LNCAP (cell line): ENCODE measurements around the gene SSTR5.

Source experiments
- TF ChIP-seq, protein P1 (sequence below): fragments of 450-650 bp; IDR thresholded peaks from 2 replicates; pipeline ENCODE4 v1.5.1; 2017; ENCODE audit warnings: mild to moderate bottlenecking

Gene SSTR5

DNA sequence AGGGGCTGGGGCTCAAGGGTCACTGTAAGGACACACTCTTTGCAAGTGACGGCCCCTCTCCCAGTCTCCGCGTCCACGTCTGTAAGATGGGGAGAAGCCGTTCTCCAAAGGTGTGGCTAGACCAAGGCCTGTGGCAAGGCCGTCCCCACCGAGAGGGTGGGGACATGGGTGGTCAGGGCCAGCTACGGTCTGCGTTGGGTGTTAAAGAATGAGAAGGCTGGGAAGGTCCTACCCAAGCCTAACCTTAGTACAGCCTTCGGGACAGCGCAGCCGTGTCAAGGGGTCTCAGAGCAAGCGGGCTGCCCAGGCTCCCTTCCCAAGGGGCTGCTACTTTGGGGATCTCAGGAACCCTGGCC is 21.6 kb downstream of the SSTR5 start:
- TF ChIP-seq, protein P1, sequence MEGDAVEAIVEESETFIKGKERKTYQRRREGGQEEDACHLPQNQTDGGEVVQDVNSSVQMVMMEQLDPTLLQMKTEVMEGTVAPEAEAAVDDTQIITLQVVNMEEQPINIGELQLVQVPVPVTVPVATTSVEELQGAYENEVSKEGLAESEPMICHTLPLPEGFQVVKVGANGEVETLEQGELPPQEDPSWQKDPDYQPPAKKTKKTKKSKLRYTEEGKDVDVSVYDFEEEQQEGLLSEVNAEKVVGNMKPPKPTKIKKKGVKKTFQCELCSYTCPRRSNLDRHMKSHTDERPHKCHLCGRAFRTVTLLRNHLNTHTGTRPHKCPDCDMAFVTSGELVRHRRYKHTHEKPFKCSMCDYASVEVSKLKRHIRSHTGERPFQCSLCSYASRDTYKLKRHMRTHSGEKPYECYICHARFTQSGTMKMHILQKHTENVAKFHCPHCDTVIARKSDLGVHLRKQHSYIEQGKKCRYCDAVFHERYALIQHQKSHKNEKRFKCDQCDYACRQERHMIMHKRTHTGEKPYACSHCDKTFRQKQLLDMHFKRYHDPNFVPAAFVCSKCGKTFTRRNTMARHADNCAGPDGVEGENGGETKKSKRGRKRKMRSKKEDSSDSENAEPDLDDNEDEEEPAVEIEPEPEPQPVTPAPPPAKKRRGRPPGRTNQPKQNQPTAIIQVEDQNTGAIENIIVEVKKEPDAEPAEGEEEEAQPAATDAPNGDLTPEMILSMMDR: no peak

DNA sequence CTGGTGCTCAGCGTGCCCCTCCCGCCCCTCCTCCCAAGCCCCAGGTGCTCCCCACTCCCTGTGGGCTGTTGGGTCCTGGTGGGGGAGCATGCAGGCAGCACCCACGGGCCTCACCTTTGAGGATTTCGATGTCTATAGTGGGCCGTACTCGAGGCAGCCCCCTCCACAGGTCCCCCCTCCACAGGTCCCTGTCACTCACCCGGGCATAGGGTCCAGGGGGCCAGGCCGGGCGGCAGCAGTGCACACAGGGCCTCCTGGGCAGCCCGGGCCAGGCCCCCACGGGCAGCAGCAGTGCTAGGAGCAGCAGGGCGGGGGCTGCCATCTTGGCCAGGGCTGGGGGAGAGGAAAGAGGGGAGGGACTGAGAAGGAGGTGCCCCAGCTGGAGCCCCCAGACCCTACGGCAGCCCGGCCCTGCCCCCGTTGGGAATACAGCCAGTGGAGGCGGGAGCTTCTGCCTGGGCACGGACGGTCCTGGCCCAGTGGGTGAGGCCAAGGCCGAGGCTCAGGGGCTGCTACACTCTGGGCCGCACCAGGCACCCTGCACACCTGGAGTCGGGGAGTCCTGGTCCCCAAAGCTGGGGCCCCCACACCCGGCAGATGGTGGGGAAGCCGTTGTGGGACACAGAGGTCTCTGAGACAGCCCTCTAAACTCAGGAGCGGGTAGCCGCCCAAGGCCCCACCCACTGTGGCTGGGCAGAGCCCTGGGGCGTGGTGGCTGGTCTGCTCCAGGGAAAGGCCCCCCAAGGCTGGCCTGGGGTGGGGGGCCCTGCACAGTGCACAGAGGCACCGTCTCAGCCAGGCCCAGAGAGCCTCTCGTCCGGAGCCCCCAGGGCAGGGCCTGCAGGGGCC is 22.3 kb downstream of the SSTR5 start:
- TF ChIP-seq, protein P1: no peak

DNA sequence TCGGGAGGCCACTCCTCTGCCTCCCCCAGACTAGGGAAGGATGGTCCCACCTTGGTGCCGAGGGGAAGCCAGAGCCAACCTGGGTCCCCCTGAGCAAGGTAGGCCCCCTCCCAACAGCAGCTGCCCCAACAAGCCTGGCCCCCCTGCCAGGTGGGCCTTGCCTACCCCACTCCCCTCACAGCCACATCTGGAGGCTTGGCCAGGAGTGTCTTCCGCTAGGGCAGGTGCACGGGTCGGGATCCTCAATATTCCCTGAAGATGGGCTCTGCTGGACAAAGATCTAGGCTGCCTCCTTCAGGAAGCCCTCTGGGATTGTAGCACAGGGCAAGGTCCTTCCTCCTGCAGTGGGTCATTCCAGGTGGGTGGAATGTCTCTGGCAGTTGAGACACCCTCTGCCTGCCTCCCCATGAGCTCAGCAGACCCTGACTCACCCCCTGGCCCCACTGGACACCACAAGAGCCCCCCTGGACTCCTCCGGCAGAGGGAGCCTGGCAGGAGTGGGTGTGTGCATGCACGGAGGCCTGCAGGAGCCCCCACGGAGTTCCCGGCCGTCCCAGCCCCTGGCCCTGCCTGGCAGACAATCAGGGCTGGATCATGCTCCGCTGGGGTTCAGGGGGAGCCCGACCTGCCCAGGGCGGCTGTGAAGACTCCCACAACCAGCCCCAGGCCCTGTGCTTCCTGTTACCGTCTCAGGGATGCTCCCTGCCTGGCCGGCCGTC is 23.1 kb downstream of the SSTR5 start:
- TF ChIP-seq, protein P1: no peak

DNA sequence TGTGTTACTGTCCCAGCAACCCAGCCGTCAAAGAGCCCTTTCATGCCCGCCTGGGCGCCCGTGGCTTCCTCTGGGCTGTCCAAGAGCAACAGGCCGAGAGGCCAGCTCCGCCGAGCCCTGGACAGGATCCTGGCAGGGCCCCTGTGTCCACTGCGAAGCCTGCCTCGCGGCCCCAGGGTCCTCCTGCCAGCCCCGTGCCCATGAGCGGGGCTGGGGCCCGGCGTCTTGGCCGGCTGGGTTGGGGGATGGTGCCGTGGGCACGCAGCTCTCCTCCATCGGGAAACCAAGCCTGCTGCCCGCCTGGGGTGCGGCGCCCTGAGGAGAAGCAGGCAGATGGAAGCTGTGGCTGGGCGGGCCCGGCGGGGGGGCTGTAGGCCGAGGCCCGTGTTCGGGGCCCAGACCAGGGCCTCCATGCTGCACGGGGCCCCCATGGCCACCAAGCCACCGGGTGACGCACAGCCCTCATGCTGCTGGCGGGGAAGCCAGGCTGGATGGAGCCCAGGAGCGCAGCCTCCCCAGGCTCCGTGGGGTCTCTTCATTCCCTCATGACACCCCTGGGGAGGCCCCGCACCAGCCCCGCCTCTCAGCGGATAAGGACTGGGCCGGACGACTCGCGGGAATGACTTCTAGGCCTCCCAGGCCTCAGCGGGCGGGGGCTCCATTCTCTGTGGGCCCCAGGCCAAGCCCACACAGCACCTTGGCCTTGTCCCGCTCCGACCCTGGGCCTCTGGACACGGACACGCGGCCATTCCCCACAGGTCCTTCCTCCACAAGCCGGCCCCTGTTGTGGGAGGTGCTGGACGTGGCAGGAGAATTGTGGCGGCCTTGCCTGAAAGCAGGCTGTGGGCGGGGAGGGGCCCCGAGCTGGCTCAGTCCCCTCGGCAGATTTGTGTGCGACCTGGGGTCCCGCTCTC is 23.9 kb downstream of the SSTR5 start, which contains the start of gene C1QTNF8:
C1QTNF8 (minus strand) TSS at position 76 of the 914 bp plus-strand sequence. CDS start 1,322 bp downstream, outside the sequence.
- TF ChIP-seq, protein P1: no peak

DNA sequence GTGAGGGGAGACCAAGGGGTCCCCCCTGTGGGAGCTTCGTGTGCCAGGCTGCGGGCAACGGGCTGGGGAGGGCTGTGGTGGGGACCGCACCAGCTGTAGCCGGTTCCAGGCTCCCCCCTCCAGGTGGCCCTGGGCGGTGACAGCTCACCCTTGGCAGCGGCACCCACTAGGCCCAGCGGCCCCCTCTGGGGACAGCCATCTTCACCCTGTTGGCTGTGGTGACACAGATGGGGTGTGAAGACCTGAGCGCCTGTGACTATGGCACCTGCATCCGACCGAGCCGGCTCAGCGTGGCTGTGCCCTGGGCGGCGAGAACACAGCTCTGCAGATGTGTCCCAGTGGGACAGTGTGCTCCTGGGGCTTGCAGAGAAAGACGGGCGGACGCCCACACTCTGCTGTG is 24.6 kb downstream of the SSTR5 start:
- TF ChIP-seq, protein P1: no peak

DNA sequence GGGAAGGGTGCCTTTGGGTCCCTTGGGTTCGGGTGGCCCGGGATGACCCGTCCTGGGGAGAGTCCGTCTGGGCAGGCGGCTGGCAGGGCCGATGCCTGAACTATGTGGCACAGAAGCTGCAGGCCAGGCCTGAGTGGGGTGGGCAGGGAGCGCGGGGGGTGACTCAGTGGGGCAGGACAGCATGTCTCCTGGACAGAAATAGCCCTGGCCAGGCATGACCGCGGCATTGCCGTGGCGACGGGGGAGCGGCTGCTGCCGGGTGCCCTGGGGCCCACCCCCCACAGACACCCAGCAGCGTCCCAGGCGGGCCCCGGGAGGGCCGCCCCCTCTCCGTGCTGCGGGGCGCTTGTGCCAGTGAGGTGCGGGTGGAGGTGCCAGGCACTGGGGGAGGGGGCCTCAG is 25.3 kb downstream of the SSTR5 start:
- TF ChIP-seq, protein P1: no peak
